Testis (tissue), 3 donors: ENCODE data around the gene CCDC138. TPM values are rescaled to one million over a fixed set of nuclear protein-coding genes. Genes with fewer than 3 reads are reported as not detected.
A peak's percentile ranks its signal among the peaks of the same experiment; 100 is the strongest.

Source experiments
- DNase-seq: peaks from one replicate; pipeline ENCODE4 v3.0.0-alpha.2; 2019
- H3K27ac ChIP-seq, 2 donors: fragments of 200-600 bp; sonication (generic); one replicate each; pipeline ENCODE4 v1.5.1; 2019
- H3K27me3 ChIP-seq: fragments of 200-600 bp; sonication (generic); one replicate; pipeline ENCODE4 v1.5.1; 2019
- H3K36me3 ChIP-seq: fragments of 200-600 bp; sonication (generic); one replicate; pipeline ENCODE4 v1.5.1; 2017; ENCODE audit warnings: low read depth; ENCODE audit errors: missing control alignments
- H3K4me1 ChIP-seq: fragments of 200-600 bp; sonication (generic); one replicate; pipeline ENCODE4 v1.5.1; 2019
- H3K4me3 ChIP-seq, 2 donors: fragments of 200-600 bp; sonication (generic); one replicate each; pipeline ENCODE4 v1.5.1; 2017 to 2019
- H3K9me3 ChIP-seq: fragments of 200-600 bp; sonication (generic); one replicate; pipeline ENCODE4 v1.5.1; 2017
- CTCF ChIP-seq, 3 experiments: fragments of 450-650 bp in 2 of 3; fragments of 200-600 bp in 1 of 3; sonication (generic) in 1 of 3; IDR thresholded peaks; one replicate each; pipeline ENCODE4 v1.5.1; 2016 to 2019; ENCODE audit warnings: antibody characterized with exemption in 3 of 3, mild to moderate bottlenecking in 2 of 3, moderate library complexity in 1 of 3
- POLR2A ChIP-seq: fragments of 450-650 bp; IDR thresholded peaks from one replicate; pipeline ENCODE4 v1.6.1; 2017; ENCODE audit warnings: antibody characterized with exemption, mild to moderate bottlenecking, moderate library complexity
- WGBS, 2 donors: methylation state at CpG; one replicate each; pipeline ENCODE4 v1.1.5; 2018; 5-methylcytosine and 5-hydroxymethylcytosine counted together
- intact Hi-C: fragments of 100-400 bp; cut with DNase I; formaldehyde crosslinking; loops from one replicate; pipeline ENCODE4 v1.15.1; 2023; ENCODE audit warnings: low total_unique reads
- polyA plus RNA-seq: library from polyadenylated mRNA; stranded (reverse); fragments of 350-450 nt; fragmentation: Illumina TruSeq; extraction: RNeasy Lipid Tissue Mini Kit (QIAGEN cat#74804); gene quantifications from one replicate; pipeline ENCODE4 v1.2.3, GENCODE V29; 2014; ENCODE audit warnings: low read depth, low replicate concordance; ENCODE audit not compliant: insufficient read depth
- total RNA-seq, 2 donors: library from RNA; depleted of rRNA; stranded (reverse); fragments of >200 nt; gene quantifications; one replicate each; pipeline ENCODE4 v1.2.3, GENCODE V29; 2016

Gene CCDC138
- total and polyA plus RNA-seq, 3 donors from 2014 or later, result 15.7 to 30.9 (median 19.3) TPM

GRCh38 chr2:108904680-108905079 is 118.1 kb downstream of the CCDC138 start:
- DNase-seq, result no peak
- Histone ChIP-seq H3K36me3 (no peaks in the 10 kb centered on the region), H3K27ac (no peak overlapping the region), H3K27me3 (no peaks in the 10 kb centered on the region), H3K9me3 (no peaks in the 10 kb centered on the region), H3K4me1 (no peaks in the 10 kb centered on the region), H3K4me3 (no peak overlapping the region)
- intact Hi-C loops, result no loop called here
- WGBS, 2 donors, result 86 to 87% methylated on average over 3 of the region's 3 CpGs
- TF ChIP-seq CTCF (IDR thresholded peaks at IDR 0.05) (no peak), POLR2A (no peak)

- Histone ChIP-seq H3K4me3 (no peak overlapping the region), H3K4me1 (no peaks in the 10 kb centered on the region), H3K27me3 (no peaks in the 10 kb centered on the region), H3K27ac (no peak overlapping the region), H3K36me3 (no peaks in the 10 kb centered on the region), H3K9me3 (no peaks in the 10 kb centered on the region)
- intact Hi-C loops, result no loop called here
- WGBS, 2 donors, result 80 to 82% methylated on average over 1 to 3 of the region's 3 CpGs
- no peak for DNase-seq
- TF ChIP-seq CTCF (IDR thresholded peaks at IDR 0.05) (no peak), POLR2A (no peak)
Observed at GRCh38 chr2:108905176-108905575, 118.6 kb downstream of the CCDC138 start.

GRCh38 chr2:108905906-108906305 is 119.3 kb downstream of the CCDC138 start:
- DNase-seq, result no peak
- Histone ChIP-seq H3K4me3 (no peak overlapping the region), H3K4me1 (no peaks in the 10 kb centered on the region), H3K27ac (no peak overlapping the region), H3K36me3 (no peaks in the 10 kb centered on the region), H3K27me3 (no peaks in the 10 kb centered on the region), H3K9me3 (no peaks in the 10 kb centered on the region)
- TF ChIP-seq CTCF (IDR thresholded peaks at IDR 0.05) (no peak), POLR2A (no peak)
- intact Hi-C loops, result no loop called here
- 82 to 86% methylated on average over 13 of the region's 13 CpGs for WGBS, 2 donors

- peak; percentile 5 for DNase-seq
- no peaks in the 10 kb centered on the region for H3K27me3 ChIP-seq
- H3K4me1 ChIP-seq, result no peaks in the 10 kb centered on the region
- no peaks in the 10 kb centered on the region for H3K9me3 ChIP-seq
- 76 to 83% methylated on average over 7 to 14 of the region's 15 CpGs for WGBS, 2 donors
- no peaks in the 10 kb centered on the region for H3K36me3 ChIP-seq
- intact Hi-C loops, result no loop called here
- no peak overlapping the region for H3K27ac ChIP-seq
- H3K4me3 ChIP-seq, result no peak overlapping the region
- TF ChIP-seq CTCF (IDR thresholded peaks at IDR 0.05) (no peak), POLR2A (no peak)
Observed at GRCh38 chr2:108906403-108907077, 120.0 kb downstream of the CCDC138 start.
